Pancreas (tissue), 10 donors: Measurements from ENCODE around the gene CDH11. TPM values are rescaled to one million over a fixed set of nuclear protein-coding genes. Genes with fewer than 3 reads are reported as not detected.
A peak's percentile ranks its signal among the peaks of the same experiment; 100 is the strongest.

ENCODE experiments used
- ATAC-seq, 4 donors: fragments of 200-7000 bp; cut with Tn5 transposase; one replicate each; pipeline versions ENCODE4 v1.8.0 to v1.9.1; 2020; ENCODE audit warnings: mild to moderate bottlenecking in 4 of 4, moderate library complexity in 4 of 4
- DNase-seq, 6 donors: peaks; one replicate each; pipeline ENCODE4 v3.0.0-alpha.2; 2020
- FAIRE-seq: peaks from 2 replicates; lab custom pipeline; 2012; peaks lifted over from hg19 to GRCh38; lab: Jason Lieb, UNC
- H3K27ac ChIP-seq, 4 donors: fragments of 200-600 bp; sonication (generic); 1 replicate in 3 of 4; 2 replicates in 1 of 4; pipeline versions ENCODE4 v1.5.0 to v1.8.0; 2020
- H3K27me3 ChIP-seq, 4 donors: fragments of 200-600 bp; one replicate each; pipeline ENCODE4 v1.8.0; 2021
- H3K36me3 ChIP-seq, 3 donors: fragments of 200-600 bp; sonication (generic) in 1 of 3; one replicate each; pipeline versions ENCODE4 v1.5.0 to v1.8.0; 2020 to 2021
- H3K4me1 ChIP-seq, 3 donors: fragments of 200-600 bp; one replicate each; pipeline ENCODE4 v1.8.0; 2021
- H3K4me3 ChIP-seq, 4 donors: fragments of 200-600 bp; sonication (generic) in 2 of 4; one replicate each; pipeline versions ENCODE4 v1.5.0 to v1.8.0; 2020 to 2021
- H3K9me3 ChIP-seq, 4 donors: fragments of 200-600 bp; one replicate each; pipeline ENCODE4 v1.8.0; 2021
- CTCF ChIP-seq, 4 donors: fragments of 200-600 bp; sonication (generic) in 3 of 4; IDR thresholded peaks; one replicate each; pipeline versions ENCODE4 v1.5.0 to v1.8.0; 2021; ENCODE audit warnings: antibody characterized with exemption in 4 of 4
- WGBS, 2 donors: extraction: QIAGEN DNeasy Blood & Tissue Kit; methylation state at CpG; one replicate each; pipeline ENCODE4 v1.1.7; 2013; 5-methylcytosine and 5-hydroxymethylcytosine counted together
- intact Hi-C, 3 donors: fragments of 100-400 bp; cut with DNase I; formaldehyde crosslinking; loops; one replicate each; pipeline versions ENCODE4 v1.11.1 to v1.14.2; 2022
- polyA plus RNA-seq, 2 donors: library from polyadenylated mRNA; stranded (reverse); fragments of 200-250 nt; gene quantifications; one replicate each; pipeline ENCODE4 v1.2.3, GENCODE V29; 2013
- total RNA-seq, 6 donors: library from RNA; stranded (reverse); fragmentation: NEBNext Ultra II Directional in 4 of 6; extraction: Animal tissue kit (Norgen Biotek cat#: 25700) in 4 of 6; gene quantifications; one replicate each; pipeline versions ENCODE4 v1.2.1 to v1.2.4, GENCODE V29; 2021 to 2023
- donor health status: healthy with polysubstance abuse.
- donor health status: DM: no; HTN: no; CAD: no; lungs with moderate emphysema.
- donor health status: DM: no; HTN: no; CAD: no.
- donor health status: control.
- donor health status: control.
- donor health status: Bipolar disorder and iron deficiency.
- donor health status: DM: yes; HTN: yes; CAD: no.
- donor health status: DM: no; HTN: no; CAD: no.
- donor health status: DM: no; HTN: no; CAD: no.
- donor health status: DM: yes; HTN: yes; CAD: no.

CDH11 gene
- total and polyA plus RNA-seq, 8 donors = 0.38 to 49.6 (median 1.8) TPM

GRCh38 chr16:65118871-65119270 is 3.0 kb downstream of the CDH11 start:
- 21 to 44% methylated on average over 5 of the region's 5 CpGs for WGBS, 2 donors
- intact Hi-C loops = loop anchor here in 1 of 3 donors (5.0 kb wide), 1 partner anchor 1657 kb away; no protein-coding TSS in a partner anchor
- FAIRE-seq (no peak), DNase-seq (no peak), ATAC-seq (no peak)
- no peak overlapping the region for H3K4me3 ChIP-seq
- H3K27ac ChIP-seq = no peak overlapping the region
- no peaks in the 10 kb centered on the region for H3K4me1 ChIP-seq
- no peak for TF ChIP-seq CTCF (IDR thresholded peaks at IDR 0.05)
- no peaks in the 10 kb centered on the region for H3K36me3 ChIP-seq
- no peaks in the 10 kb centered on the region for H3K9me3 ChIP-seq
- peaks cover 0 to 10% (median 0%) of the 10 kb centered on the region in 4 donors for H3K27me3 ChIP-seq

- no peak overlapping the region for H3K4me3 ChIP-seq
- peak in 5 of 6 donors; percentile 30 to 65 (median 42) for DNase-seq
- no peaks in the 10 kb centered on the region for H3K4me1 ChIP-seq
- no peaks in the 10 kb centered on the region for H3K9me3 ChIP-seq
- H3K36me3 ChIP-seq = no peaks in the 10 kb centered on the region
- no peak for FAIRE-seq
- intact Hi-C loops = loop anchor here in 1 of 3 donors (5.0 kb wide), 1 partner anchor 1656 kb away; no protein-coding TSS in a partner anchor
- no peak overlapping the region for H3K27ac ChIP-seq
- ATAC-seq = peak; percentile 63 to 85 (median 76)
- 2 to 3% methylated on average over 8 of the region's 8 CpGs for WGBS, 2 donors
- H3K27me3 ChIP-seq = peaks cover 0 to 10% (median 0%) of the 10 kb centered on the region in 4 donors
- peak; percentile 60 to 87 (median 80) for TF ChIP-seq CTCF (IDR thresholded peaks at IDR 0.05)
These were observed 3.9 kb downstream of the CDH11 start for GRCh38 chr16:65117811-65118448.

GRCh38 chr16:65116818-65117430 is 4.9 kb downstream of the CDH11 start:
- intact Hi-C loops = loop anchor here in 1 of 3 donors (5.0 kb wide), 1 partner anchor 1655 kb away; no protein-coding TSS in a partner anchor
- Histone ChIP-seq H3K9me3 (no peaks in the 10 kb centered on the region), H3K36me3 (no peaks in the 10 kb centered on the region), H3K4me3 (no peak overlapping the region), H3K4me1 (no peaks in the 10 kb centered on the region), H3K27me3 (peaks cover 0 to 5% (median 0%) of the 10 kb centered on the region in 4 donors), H3K27ac (no peak overlapping the region)
- no peak for ATAC-seq
- WGBS, 2 donors = 46 to 47% methylated on average over 5 of the region's 5 CpGs
- no peak for FAIRE-seq
- no peak for TF ChIP-seq CTCF (IDR thresholded peaks at IDR 0.05)
- DNase-seq = no peak

- Histone ChIP-seq H3K4me1 (no peaks in the 10 kb centered on the region), H3K36me3 (no peaks in the 10 kb centered on the region), H3K4me3 (no peak overlapping the region), H3K9me3 (no peaks in the 10 kb centered on the region), H3K27ac (no peak overlapping the region), H3K27me3 (peaks cover 0 to 2% (median 0%) of the 10 kb centered on the region in 4 donors)
- WGBS, 2 donors = 70 to 72% methylated on average over 4 of the region's 4 CpGs
- FAIRE-seq = no peak
- no peak for TF ChIP-seq CTCF (IDR thresholded peaks at IDR 0.05)
- intact Hi-C loops = loop anchor here in 1 of 3 donors (5.0 kb wide), 1 partner anchor 1654 kb away; no protein-coding TSS in a partner anchor
- no peak for DNase-seq
- no peak for ATAC-seq
These were observed 5.6 kb downstream of the CDH11 start for GRCh38 chr16:65116216-65116615.
